Adipose tissue (tissue), 3 donors: Measurements from ENCODE around the gene CDC42BPB. TPM values are rescaled to one million over a fixed set of nuclear protein-coding genes. Genes with fewer than 3 reads are reported as not detected.
A peak's percentile ranks its signal among the peaks of the same experiment; 100 is the strongest.

Experiments
- H3K27ac ChIP-seq: one replicate; pipeline ENCODE4 v1.5.1; 2013; ENCODE audit warnings: low read depth, low read length
- WGBS, 3 donors: extraction: QIAGEN DNeasy Blood & Tissue Kit; methylation state at CpG; one replicate each; pipeline ENCODE4 v1.1.7; 2013; 5-methylcytosine and 5-hydroxymethylcytosine counted together
- polyA plus RNA-seq, 3 donors: library from polyadenylated mRNA; stranded (reverse); fragments of 200-250 nt; gene quantifications; one replicate each; pipeline ENCODE4 v1.2.3, GENCODE V29; 2013
- donor health status: healthy with polysubstance abuse.
- donor health status: Bipolar disorder and iron deficiency.
- donor health status: healthy.

Gene CDC42BPB
- 10 to 100 TPM; 22.8 to 53.5 (median 39.0) TPM for polyA plus RNA-seq

GRCh38 chr14:103057372-103058163, at the start of gene CDC42BPB:
Gene CDC42BPB, minus strand, starts transcription at chr14:103057549. Its CDS starts 376 bp downstream, at chr14:103057173.
- H3K27ac ChIP-seq = peak within 1 kb of the TSS; percentile 80
- WGBS, 3 donors = 1 to 3% (median 1%) methylated on average over 55 to 111 of the region's 113 CpGs

GRCh38 chr14:103105580-103106150, 48.3 kb upstream of the CDC42BPB start:
- H3K27ac ChIP-seq = no peak overlapping the region

GRCh38 chr14:103104654-103105452, 47.5 kb upstream of the CDC42BPB start:
- WGBS, 3 donors = 4 to 8% (median 6%) methylated on average over 43 to 59 of the region's 59 CpGs

More at GRCh38 chr14:103105580-103106150, 48.3 kb upstream of the CDC42BPB start:
- 65 to 72% (median 69%) methylated on average over 9 of the region's 9 CpGs for WGBS, 3 donors

GRCh38 chr14:103104389-103104653, 47.0 kb upstream of the CDC42BPB start:
- 7 to 17% (median 13%) methylated on average over 18 to 20 of the region's 20 CpGs for WGBS, 3 donors
- H3K27ac ChIP-seq = no peak overlapping the region

More at GRCh38 chr14:103104654-103105452, 47.5 kb upstream of the CDC42BPB start:
- H3K27ac ChIP-seq = no peak overlapping the region

- H3K27ac ChIP-seq = no peak overlapping the region
- WGBS, 3 donors = 6 to 10% (median 7%) methylated on average over 65 to 68 of the region's 68 CpGs
Measured at GRCh38 chr14:103103461-103104388, 46.4 kb upstream of the CDC42BPB start.

GRCh38 chr14:103102689-103103260, 45.4 kb upstream of the CDC42BPB start:
- no peak overlapping the region for H3K27ac ChIP-seq
- WGBS, 3 donors = 42 to 78% (median 51%) methylated on average over 39 of the region's 39 CpGs

- H3K27ac ChIP-seq = no peak overlapping the region
- 37 to 74% (median 50%) methylated on average over 73 to 85 of the region's 85 CpGs for WGBS, 3 donors
Measured at GRCh38 chr14:103101963-103102688, 44.8 kb upstream of the CDC42BPB start.

- 89 to 94% (median 90%) methylated on average over 11 of the region's 11 CpGs for WGBS, 3 donors
- no peak overlapping the region for H3K27ac ChIP-seq
Measured at GRCh38 chr14:103101257-103101962, 44.1 kb upstream of the CDC42BPB start.

- no peak overlapping the region for H3K27ac ChIP-seq
- 69 to 88% (median 85%) methylated on average over 25 of the region's 25 CpGs for WGBS, 3 donors
Measured at GRCh38 chr14:103100281-103101121, 43.2 kb upstream of the CDC42BPB start.

GRCh38 chr14:103099733-103100280, 42.5 kb upstream of the CDC42BPB start:
- H3K27ac ChIP-seq = no peak overlapping the region
- WGBS, 3 donors = 62 to 88% (median 87%) methylated on average over 8 of the region's 8 CpGs

GRCh38 chr14:103099081-103099732, 41.9 kb upstream of the CDC42BPB start:
- H3K27ac ChIP-seq = no peak overlapping the region
- 26 to 61% (median 59%) methylated on average over 12 of the region's 12 CpGs for whole genome bisulfite sequencing, 3 donors

GRCh38 chr14:103097994-103098957, 40.9 kb upstream of the CDC42BPB start:
- WGBS, 3 donors = 68 to 81% (median 75%) methylated on average over 31 of the region's 31 CpGs
- no peak overlapping the region for H3K27ac ChIP-seq

- 81 to 90% (median 85%) methylated on average over 20 to 26 of the region's 26 CpGs for WGBS, 3 donors
Measured at GRCh38 chr14:103097244-103097993, 40.1 kb upstream of the CDC42BPB start.

More at GRCh38 chr14:103097244-103097993, 40.1 kb upstream of the CDC42BPB start:
- H3K27ac ChIP-seq = no peak overlapping the region
